HL-60 (cell line): ENCODE measurements around the gene AQP4.

Experiments used
- CTCF ChIP-seq: IDR thresholded peaks from one replicate; pipeline ENCODE4 v1.5.1; 2011; ENCODE audit warnings: low read length, control low read depth, inconsistent platforms; ENCODE audit not compliant: insufficient read depth
- GABPA ChIP-seq: IDR thresholded peaks from 2 replicates; pipeline ENCODE4 v1.6.1; 2012; ENCODE audit warnings: low read depth
- POLR2AphosphoS5 ChIP-seq: IDR thresholded peaks from 2 replicates; pipeline ENCODE4 v1.6.1; 2012; ENCODE audit warnings: low read depth
- REST ChIP-seq: IDR thresholded peaks from 2 replicates; pipeline ENCODE4 v1.6.1; 2012; ENCODE audit warnings: low read depth; ENCODE audit not compliant: insufficient replicate concordance
- SPI1 ChIP-seq: IDR thresholded peaks from 2 replicates; pipeline ENCODE4 v1.6.1; 2012; ENCODE audit warnings: low read depth, mild to moderate bottlenecking, borderline replicate concordance

GRCh38 chr18:26908906-26909305, 43.4 kb upstream of the AQP4 start:
- no peak for TF ChIP-seq REST
- TF ChIP-seq CTCF = no peak
- no peak for TF ChIP-seq GABPA
- TF ChIP-seq POLR2AphosphoS5 = no peak
- TF ChIP-seq SPI1 = 0 out of 2 replicates have a peak, but pooled peaks have one; percentile 14
